NCI-H2107 (cell line): ENCODE results near the gene TNN.
A peak's percentile ranks its signal among the peaks of the same experiment; 100 is the strongest.
"Not testable (repeated sequence)": the region's sequence is repeated elsewhere in the genome, so short reads cannot be mapped to it uniquely, and the experiment has no call there.

Experiments used
- DNase-seq: peaks from one replicate; lab custom pipeline; 2025; lab: John Stamatoyannopoulos, UW

The TNN gene

GRCh38 chr1:175070818-175071217 is 3.2 kb downstream of the TNN start:
- DNase-seq, result no peak

DNA sequence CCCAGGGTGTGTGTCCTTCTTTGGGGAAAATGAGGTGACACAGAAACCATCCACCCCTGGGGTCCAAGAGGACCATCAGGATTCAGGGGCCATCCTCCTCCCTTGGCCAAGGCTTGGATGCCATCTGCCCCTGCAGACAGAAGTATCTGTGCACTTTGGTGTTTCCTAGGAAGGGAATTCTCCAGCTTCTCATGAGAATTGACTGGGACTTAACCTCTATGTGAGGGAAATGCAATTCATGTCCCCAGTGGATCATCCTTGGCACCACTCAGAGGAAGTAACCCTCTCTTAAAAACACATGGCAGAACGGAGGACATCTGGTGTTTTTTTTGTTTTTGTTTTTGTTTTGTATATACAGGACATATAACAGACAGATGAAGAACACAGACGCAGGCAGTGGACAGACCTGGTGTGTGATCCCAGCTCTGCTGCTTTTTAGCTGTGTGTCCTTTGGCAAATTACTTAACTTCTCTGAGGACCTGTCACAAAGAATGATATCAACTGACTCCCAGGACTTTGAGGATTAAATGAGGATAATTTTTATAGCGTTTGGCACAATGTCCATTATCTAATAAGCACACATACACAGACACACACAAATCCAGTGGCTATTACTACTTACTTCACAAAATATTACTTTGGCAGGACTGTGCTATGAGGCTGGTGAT is 3.8 kb downstream of the TNN start:
- no peak for DNase-seq

DNA sequence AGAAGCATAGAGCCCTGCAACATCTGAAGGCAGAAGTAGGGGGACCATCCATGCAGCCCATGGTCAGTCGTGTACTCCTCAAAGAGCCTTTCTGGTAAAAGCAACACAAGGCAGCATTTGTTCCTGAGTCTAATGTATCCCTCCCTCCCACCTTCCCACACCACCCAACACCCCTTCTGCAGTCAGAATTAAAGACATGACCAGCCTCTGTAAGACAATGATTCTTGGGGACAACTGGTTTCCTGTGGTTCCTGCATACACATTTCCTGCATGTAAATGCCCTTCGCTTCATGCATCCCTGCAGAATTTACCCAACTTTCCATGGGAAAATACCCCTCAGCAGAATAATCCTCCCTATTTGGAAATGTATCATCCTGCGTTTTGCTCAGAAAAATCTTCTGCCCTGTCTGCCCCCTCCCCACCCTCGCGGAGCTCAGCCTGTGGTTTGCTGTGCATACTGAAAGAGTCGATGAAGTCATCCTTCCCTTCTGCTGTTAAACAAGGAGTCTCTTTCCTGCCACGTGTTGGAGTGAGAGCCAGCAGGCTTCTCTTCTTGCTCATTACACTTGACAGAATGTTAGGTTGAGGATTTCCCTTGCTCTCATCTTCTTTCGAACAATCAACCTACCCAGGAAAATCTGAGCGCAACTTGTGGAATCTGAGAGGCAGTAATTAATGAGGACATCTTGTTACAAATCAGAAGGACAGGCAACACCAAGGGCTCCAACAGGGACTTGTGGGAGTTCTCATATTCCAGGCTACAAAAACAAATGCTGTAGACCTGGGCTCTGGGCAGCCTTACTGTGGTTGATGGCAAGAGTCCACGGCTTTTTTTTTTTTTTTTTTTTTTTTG is 4.7 kb downstream of the TNN start:
- peak; percentile 61 for DNase-seq

DNA sequence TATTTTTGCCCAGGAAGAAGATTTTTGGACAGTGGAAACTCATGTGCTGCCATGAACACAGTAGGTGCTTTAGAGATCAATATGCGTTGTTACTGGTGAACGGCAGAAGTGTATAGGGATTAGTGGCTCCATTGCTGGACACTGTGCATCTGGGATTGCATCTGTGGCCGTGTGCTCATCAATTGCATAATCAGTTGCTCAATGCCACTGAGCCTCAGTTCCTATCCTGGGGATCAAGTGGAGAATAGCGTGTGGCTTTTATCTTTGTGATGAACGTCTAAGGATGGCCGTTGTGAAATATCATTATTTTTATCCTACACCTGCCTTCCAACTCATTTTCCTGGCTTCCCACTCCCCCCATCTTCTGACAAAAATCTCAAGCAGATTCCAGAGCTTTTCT is 5.4 kb downstream of the TNN start:
- DNase-seq, result no peak

GRCh38 chr1:175073633-175074032 is 6.0 kb downstream of the TNN start:
- DNase-seq, result no peak

DNA sequence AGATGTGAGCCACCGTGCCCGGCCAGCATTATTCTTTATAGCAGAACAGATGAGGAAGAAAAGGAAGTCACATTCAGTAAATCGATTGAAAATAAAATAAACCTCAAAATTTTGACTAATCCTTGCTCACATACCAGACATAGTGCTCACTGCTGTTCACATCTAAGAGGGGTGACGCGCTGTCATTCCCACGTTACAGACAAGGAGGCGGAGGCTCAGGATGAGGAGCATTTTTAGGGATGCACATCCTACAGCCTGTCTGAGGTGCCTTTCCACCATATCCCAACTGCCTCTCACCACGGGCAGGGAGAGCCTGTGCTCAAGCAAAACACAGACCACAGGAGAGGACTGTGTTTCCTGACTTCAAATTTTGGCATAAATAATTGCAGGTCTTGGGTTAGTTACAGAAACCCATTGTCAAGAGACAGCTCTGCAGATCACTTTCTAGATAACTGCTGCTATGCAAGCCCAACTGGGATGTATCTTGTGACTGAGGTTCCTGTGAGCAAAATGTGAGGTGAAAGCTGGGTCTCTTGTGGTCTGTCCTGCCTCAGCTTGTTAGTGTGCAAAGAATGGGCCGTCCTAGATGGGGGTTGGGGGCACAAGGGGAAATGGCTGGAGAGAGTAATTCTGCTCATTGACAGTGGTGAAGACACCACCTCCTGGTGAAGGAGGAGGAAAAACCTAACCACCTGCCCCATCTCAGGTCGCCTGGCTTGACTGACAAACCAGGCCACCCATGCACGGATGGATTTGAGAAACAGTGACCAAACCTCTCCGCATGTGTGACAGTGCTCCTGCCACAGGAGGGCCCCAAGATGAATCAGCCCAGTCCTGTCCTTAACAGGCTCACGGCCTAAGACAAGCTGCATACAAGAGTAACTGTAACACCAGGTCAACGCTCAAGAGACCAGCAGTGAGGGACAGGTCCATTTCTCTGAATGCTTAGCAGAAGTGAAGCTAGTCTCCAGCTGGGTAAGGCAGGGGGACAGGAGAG is 8.2 kb downstream of the TNN start:
- DNase-seq, result no peak

DNA sequence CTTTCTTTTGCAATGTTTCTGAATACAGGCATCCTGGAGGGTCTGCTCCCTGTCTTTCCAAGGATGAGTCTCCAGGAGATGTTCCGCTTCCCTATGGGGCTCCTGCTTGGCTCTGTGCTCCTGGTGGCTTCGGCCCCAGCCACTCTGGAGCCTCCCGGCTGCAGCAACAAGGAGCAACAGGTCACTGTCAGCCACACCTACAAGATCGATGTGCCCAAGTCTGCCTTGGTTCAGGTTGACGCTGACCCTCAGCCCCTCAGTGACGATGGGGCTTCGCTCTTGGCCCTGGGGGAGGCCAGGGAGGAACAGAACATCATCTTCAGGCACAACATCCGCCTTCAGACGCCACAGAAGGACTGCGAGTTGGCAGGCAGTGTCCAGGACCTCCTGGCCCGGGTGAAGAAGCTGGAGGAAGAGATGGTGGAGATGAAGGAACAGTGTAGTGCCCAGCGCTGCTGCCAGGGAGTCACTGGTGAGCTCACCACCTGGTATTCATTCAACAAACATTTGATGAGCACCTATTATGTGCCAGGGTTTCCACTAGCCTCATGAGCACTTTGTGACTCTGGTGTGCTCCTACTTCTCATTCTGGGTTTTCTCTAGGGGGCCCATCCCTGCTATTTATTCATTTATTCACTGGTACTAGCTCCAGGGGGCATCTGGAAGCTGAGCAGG is 9.9 kb downstream of the TNN start:
- DNase-seq, result no peak

DNA sequence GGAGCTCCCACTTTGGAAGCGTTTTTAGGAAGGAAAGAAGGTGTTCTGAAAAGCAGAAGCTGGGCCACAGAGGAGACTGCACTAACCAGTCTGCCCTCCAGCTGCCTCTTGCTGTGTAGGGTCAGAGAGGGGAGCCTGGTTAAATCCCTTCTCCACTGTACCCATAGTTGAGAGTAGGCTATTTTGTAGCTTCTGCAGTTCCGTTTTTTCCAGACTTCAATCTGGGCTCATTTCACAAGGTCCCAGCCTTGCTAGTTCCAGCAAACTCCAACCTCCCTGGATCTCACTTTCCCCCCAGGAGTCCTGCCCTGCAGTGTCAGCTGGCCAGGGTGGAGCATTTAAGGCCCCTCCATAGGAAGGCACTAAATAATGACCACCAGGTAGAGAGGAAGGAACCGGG is 11.0 kb downstream of the TNN start:
- DNase-seq, result no peak

DNA sequence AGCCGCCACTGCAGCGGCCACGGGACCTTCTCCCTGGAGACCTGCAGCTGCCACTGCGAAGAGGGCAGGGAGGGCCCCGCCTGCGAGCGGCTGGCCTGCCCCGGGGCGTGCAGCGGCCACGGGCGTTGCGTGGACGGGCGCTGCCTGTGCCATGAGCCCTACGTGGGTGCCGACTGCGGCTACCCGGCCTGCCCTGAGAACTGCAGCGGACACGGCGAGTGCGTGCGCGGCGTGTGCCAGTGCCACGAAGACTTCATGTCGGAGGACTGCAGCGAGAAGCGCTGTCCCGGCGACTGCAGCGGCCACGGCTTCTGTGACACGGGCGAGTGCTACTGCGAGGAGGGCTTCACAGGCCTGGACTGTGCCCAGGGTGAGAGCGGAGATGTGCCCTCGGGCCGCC is 11.7 kb downstream of the TNN start:
- no peak for DNase-seq

DNA sequence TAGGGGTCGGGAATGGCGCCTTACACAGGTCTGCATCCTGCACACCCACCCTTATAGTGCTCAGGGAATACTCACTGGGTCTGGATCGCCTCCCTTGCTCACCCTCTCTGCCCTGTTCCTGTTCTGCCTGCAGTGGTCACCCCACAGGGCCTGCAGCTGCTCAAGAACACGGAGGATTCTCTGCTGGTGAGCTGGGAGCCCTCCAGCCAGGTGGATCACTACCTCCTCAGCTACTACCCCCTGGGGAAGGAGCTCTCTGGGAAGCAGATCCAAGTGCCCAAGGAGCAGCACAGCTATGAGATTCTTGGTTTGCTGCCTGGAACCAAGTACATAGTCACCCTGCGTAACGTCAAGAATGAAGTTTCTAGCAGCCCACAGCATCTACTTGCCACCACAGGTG is 12.4 kb downstream of the TNN start:
- DNase-seq, result no peak

- no peak for DNase-seq
Measured at GRCh38 chr1:175081983-175082382, 14.3 kb downstream of the TNN start.

GRCh38 chr1:175088525-175088951 is 20.9 kb downstream of the TNN start:
- no peak for DNase-seq

GRCh38 chr1:175089136-175089718 is 21.6 kb downstream of the TNN start:
- DNase-seq, result no peak

DNA sequence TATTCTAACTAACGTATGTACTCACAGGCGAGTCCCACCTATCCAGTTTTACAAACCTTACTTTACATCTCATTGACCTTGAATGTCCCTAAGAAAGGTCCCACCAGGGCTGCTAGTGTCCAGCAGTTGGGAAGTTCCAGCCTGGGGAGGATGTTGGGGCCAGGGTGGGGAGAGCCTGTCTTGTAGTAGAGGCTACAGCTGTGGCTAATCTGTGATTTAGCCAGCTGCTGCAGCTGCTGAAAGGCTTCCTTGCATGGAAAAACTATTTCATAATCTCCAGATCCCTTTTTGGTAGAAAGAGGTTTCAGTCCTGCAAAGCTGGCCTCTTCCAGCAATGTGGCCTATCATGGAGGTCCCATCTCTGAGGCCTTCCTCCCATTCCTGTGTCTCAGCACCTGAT is 23.1 kb downstream of the TNN start:
- DNase-seq, result no peak

DNA sequence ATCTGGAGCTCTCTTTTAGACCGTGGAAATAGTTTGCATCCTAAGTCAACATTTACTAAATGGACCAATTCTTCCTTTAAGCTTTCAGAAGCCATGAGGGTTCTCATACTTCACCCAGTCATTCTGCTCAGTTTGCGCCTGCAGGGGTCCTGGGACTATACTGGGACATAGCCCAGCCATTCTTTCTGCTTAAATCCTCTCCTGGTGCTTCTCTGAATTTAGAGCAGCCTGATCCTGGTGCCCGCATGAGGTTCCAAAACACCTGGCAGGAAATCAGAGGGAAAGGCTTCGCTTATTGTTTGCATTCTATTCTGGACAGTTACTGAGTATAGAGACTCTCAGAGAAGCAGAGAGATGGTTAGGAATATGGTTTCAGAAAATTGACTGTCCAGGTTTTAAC is 27.0 kb downstream of the TNN start:
- DNase-seq, result no peak

- DNase-seq, result no peak
Measured at GRCh38 chr1:175095069-175095468, 27.4 kb downstream of the TNN start.

DNA sequence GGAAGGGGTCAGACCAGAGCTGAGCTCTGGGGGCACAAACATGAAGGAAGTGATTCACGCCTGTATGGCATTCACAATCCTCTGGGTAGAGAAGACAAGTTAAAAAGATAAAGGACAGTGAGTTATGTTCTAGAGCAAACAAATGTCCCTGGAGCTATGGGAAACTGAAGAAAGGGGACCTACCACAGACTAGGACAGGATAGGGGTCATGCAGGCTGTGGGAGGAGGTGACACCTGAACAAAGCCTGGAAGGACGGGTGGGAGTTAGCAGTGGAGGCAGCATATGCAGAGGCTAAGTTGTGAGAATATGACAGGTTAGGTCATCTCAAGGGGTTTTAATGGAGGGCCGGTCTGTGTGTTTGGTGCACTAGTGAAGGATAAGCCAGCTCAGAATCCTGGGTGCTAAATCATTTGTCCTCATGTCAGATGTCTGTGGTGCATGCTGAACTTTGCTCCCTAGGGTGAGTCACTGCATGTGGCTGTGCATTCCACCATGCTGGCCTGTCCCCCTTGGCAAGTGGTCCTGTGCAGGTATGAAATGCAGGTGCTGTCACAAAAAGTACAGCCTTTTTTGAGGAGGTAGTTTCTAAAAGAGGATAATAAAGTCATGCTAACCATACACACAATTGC is 28.5 kb downstream of the TNN start:
- no peak for DNase-seq

- DNase-seq, result no peak
Measured at GRCh38 chr1:175097361-175097760, 29.7 kb downstream of the TNN start.

DNA sequence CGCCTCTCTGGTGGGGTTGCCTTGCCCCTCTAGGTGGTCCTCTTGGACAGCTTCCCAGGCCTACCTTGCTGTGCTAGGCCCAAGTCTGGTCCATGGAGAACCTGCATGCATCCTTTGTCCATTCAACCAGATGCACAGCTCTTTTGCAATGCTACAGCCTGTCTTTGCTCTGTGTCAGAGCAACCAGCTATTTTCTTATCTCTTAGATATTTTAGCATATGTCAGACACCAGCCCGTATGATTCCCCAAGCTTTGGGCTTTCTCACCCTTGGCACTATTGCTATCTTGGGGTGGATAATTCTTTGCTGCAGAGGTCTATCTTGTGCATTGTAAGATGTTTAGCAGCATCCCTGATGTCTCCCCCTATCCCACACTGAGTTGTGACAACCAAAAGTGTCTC is 32.3 kb downstream of the TNN start:
- DNase-seq, result no peak

GRCh38 chr1:175102166-175102565 is 34.5 kb downstream of the TNN start:
- DNase-seq, result not testable (repeated sequence)

DNA sequence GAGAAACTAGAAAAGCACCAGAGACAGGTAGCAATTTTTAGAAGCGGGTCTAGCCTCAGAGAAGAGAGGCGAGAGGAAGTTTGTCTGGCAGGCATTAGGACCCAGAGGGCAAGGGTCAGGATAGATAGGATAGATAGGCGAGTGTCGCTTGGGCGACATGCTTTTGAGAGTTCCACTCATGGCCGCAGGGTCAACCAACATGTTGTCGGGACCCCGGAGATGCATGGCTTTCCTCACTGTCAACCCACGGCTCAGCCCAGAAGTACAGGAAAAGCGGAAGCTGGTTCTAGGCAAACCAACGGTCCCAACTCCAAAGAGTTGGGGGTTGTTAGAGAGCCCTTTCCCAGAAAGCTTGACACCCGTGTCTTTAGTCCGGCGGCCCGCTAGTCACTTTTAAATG is 38.9 kb downstream of the TNN start:
- not testable (repeated sequence) for DNase-seq
